Uterus (tissue), 4 donors: ENCODE measurements around the gene ASIC4. TPM values are rescaled to one million over a fixed set of nuclear protein-coding genes. Genes with fewer than 3 reads are reported as not detected.

Source experiments
- DNase-seq, 2 donors: peaks; one replicate each; pipeline ENCODE4 v3.0.0-alpha.2; 2019 to 2020
- H3K27ac ChIP-seq, 2 donors: fragments of 200-600 bp; sonication (generic); 1 replicate in 1 of 2; 2 replicates in 1 of 2; pipeline ENCODE4 v1.5.1; 2016 to 2018
- H3K27me3 ChIP-seq, 2 donors: fragments of 200-600 bp; sonication (generic); one replicate each; pipeline ENCODE4 v1.5.1; 2018 to 2019; ENCODE audit warnings: control low read depth in 1 of 2
- H3K36me3 ChIP-seq, 2 donors: fragments of 200-600 bp; sonication (generic); one replicate each; pipeline ENCODE4 v1.5.1; 2019; ENCODE audit warnings: control low read depth in 1 of 2
- H3K4me1 ChIP-seq, 2 donors: fragments of 200-600 bp; sonication (generic); one replicate each; pipeline ENCODE4 v1.5.1; 2018 to 2019; ENCODE audit warnings: control low read depth in 1 of 2
- H3K4me3 ChIP-seq, 2 donors: fragments of 200-600 bp; sonication (generic); 1 replicate in 1 of 2; 2 replicates in 1 of 2; pipeline ENCODE4 v1.5.1; 2018 to 2019; ENCODE audit warnings: mild to moderate bottlenecking in 1 of 2
- H3K9me3 ChIP-seq, 2 donors: fragments of 200-600 bp; sonication (generic); one replicate each; pipeline ENCODE4 v1.5.1; 2019; ENCODE audit warnings: control low read depth in 1 of 2
- POLR2A ChIP-seq, 2 donors: fragments of 450-650 bp; IDR thresholded peaks; one replicate each; pipeline ENCODE4 v1.6.1; 2016; ENCODE audit warnings: antibody characterized with exemption in 2 of 2, mild to moderate bottlenecking in 1 of 2, moderate library complexity in 1 of 2
- intact Hi-C: fragments of 100-400 bp; cut with DNase I; formaldehyde crosslinking; loops from one replicate; pipeline ENCODE4 v1.15.1; 2023; ENCODE audit warnings: low total_unique reads
- total RNA-seq, 4 donors: library from RNA; depleted of rRNA in 3 of 4; stranded (reverse); fragments of >200 nt in 3 of 4; gene quantifications; one replicate each; pipeline versions ENCODE4 v1.1.0 to v1.2.4, GENCODE V29; 2014 to 2023
- TF ChIP-seq, protein P1 (sequence below), 4 experiments: fragments of 200-600 bp in 2 of 4; fragments of 450-650 bp in 2 of 4; sonication (generic) in 2 of 4; IDR thresholded peaks; one replicate each; pipeline ENCODE4 v1.5.1; 2016 to 2019; ENCODE audit warnings: antibody characterized with exemption in 4 of 4, mild to moderate bottlenecking in 2 of 4, moderate library complexity in 1 of 4
- donor health status: DM: yes; HTN: yes; CAD: no.

The ASIC4 gene
- total RNA-seq, 4 donors from 2014 or later = 0.21 to 0.30 TPM; not detected in 2

DNA sequence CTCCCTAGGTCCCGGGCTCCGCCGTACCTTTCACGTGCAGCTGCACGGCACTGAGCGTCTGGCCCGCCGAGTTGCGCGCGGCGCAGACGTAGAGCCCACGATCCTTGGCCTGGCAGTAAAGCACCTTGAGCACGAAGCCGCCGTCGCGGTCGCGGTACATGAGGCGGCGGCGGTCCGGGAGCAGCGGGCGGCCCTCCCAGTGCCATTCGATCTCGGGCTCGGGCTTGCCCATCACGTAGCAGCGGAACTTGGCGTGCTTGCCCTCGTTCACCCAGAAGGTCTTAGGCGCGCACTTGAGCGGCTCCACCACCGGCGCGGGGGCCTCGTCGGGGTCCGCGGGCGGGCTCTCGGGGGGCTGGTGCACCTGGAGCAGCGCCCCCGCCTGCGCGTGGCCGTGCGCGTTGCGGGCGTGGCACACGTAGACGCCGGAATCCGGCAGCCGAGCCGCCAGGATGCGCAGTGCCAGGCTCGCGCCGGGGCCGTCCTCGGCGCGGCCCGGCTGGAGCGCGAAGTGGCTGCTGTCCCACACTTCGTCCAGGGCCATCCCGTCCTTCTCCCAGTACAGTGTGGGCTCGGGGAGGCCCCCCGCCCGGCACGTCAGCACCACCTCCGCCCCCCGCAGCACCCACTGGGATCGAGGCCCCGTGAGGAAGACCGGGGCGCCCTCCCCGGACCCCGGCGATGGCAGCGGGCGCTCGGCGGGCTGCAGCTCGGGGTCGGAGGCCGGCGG, 56.1 kb downstream of the ASIC4 start:
- H3K4me1 ChIP-seq = peaks cover 0 to 6% of the 10 kb centered on the region in 2 donors
- intact Hi-C loops = no loop called here
- TF ChIP-seq, protein P1, sequence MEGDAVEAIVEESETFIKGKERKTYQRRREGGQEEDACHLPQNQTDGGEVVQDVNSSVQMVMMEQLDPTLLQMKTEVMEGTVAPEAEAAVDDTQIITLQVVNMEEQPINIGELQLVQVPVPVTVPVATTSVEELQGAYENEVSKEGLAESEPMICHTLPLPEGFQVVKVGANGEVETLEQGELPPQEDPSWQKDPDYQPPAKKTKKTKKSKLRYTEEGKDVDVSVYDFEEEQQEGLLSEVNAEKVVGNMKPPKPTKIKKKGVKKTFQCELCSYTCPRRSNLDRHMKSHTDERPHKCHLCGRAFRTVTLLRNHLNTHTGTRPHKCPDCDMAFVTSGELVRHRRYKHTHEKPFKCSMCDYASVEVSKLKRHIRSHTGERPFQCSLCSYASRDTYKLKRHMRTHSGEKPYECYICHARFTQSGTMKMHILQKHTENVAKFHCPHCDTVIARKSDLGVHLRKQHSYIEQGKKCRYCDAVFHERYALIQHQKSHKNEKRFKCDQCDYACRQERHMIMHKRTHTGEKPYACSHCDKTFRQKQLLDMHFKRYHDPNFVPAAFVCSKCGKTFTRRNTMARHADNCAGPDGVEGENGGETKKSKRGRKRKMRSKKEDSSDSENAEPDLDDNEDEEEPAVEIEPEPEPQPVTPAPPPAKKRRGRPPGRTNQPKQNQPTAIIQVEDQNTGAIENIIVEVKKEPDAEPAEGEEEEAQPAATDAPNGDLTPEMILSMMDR (IDR thresholded peaks at IDR 0.05) = peak in 1 of 4 experiments; percentile 12
- TF ChIP-seq POLR2A (IDR thresholded peaks at IDR 0.05) = peak in 1 of 2 donors; percentile 56

DNA sequence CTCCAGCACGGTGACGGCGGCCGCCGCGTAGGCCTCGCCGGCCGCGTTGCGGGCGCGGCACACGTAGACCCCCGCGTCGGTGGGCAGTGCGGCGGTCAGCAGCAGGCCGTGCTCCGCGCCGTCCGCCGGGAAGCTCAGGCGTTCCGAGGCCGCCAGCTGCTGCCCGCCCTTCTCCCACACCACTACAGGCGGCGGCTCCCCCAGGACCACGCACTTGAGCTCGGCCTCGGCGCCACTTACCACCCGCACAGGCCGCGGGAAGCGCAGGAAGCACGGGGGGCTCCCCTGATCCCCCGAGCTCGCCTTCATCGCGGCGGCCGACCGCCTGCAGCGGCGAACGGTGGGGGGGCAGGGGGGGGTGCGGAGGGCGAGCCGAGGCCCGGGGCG, 56.6 kb downstream of the ASIC4 start:
- H3K9me3 ChIP-seq = no peaks in the 10 kb centered on the region
- peak overlapping the region; percentile 87 to 88 for H3K27ac ChIP-seq
- H3K27me3 ChIP-seq = no peaks in the 10 kb centered on the region
- H3K4me1 ChIP-seq = peaks cover 0 to 6% of the 10 kb centered on the region in 2 donors
- no peak for DNase-seq
- TF ChIP-seq POLR2A (IDR thresholded peaks at IDR 0.05) = no peak
- TF ChIP-seq, protein P1 (IDR thresholded peaks at IDR 0.05) = no peak
- no peaks in the 10 kb centered on the region for H3K36me3 ChIP-seq
- intact Hi-C loops = no loop called here
- peak overlapping the region; percentile 37 to 60 for H3K4me3 ChIP-seq

More for the DNA sequence above, 56.1 kb downstream of the ASIC4 start:
- Histone ChIP-seq H3K4me3 (peak overlapping the region; percentile 37 to 60), H3K36me3 (no peaks in the 10 kb centered on the region), H3K9me3 (no peaks in the 10 kb centered on the region), H3K27ac (peak overlapping the region; percentile 87 to 88), H3K27me3 (no peaks in the 10 kb centered on the region)
- DNase-seq = peak in 1 of 2 donors; percentile 47

DNA sequence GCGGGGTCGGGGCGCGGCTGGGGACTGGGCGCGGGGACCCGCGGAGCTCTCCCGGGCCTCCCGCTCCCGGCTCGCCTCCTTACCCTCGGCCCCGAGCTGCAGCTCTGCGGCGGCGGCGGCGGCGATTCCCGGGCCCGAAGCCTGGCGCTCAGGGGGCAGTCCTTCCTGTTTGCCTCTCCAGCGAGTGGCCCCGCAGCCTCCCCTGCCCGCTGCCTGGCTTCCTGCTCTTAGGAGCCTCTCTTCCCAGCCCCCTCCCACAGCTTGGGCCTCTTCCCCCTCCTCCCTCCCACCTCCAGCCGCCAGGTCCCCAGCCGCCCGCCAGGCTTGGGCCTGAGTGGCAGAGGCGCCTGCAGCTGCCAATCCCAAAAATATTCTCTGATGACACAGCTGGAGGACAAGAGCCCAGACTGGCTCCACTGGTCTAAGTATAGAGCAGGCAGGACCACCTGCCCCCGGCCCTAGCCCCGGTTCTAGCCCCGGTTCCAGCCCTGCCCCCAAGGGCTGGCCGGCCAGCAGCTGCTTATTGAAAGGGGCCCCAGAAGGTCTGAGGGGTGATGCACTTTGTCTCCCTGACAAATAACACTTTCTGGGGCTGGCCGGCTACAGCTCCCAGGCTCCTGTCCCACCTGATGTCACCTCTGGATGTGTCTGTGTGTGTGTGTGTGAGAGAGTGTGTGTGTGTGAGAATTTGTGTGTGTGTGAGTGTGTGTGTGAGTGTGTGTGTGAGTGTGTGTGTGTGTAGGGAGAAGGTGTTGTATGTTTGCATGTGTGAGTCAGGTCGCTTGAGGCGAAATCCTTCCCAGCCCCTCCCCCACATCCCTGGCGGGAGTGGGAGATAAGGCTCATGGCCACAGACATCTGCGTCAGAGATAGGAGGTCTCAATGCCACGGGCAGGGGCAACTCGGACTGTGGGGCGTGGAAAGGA, 57.3 kb downstream of the ASIC4 start, which contains the start of gene OBSL1:
OBSL1 (minus strand) TSS at position 229 of the 926 bp plus-strand sequence. CDS start 307 bp downstream, outside the sequence.
- peak; percentile 63 to 66 for DNase-seq
- Histone ChIP-seq H3K9me3 (no peaks in the 10 kb centered on the region), H3K4me3 (peak within 1 kb of the TSS; percentile 37 to 60), H3K36me3 (no peaks in the 10 kb centered on the region), H3K4me1 (peaks cover 0 to 6% of the 10 kb centered on the region in 2 donors), H3K27me3 (no peaks in the 10 kb centered on the region), H3K27ac (peak within 1 kb of the TSS; percentile 87 to 88)
- intact Hi-C loops = no loop called here
- no peak for TF ChIP-seq POLR2A (IDR thresholded peaks at IDR 0.05)
- TF ChIP-seq, protein P1 (IDR thresholded peaks at IDR 0.05) = no peak

DNA sequence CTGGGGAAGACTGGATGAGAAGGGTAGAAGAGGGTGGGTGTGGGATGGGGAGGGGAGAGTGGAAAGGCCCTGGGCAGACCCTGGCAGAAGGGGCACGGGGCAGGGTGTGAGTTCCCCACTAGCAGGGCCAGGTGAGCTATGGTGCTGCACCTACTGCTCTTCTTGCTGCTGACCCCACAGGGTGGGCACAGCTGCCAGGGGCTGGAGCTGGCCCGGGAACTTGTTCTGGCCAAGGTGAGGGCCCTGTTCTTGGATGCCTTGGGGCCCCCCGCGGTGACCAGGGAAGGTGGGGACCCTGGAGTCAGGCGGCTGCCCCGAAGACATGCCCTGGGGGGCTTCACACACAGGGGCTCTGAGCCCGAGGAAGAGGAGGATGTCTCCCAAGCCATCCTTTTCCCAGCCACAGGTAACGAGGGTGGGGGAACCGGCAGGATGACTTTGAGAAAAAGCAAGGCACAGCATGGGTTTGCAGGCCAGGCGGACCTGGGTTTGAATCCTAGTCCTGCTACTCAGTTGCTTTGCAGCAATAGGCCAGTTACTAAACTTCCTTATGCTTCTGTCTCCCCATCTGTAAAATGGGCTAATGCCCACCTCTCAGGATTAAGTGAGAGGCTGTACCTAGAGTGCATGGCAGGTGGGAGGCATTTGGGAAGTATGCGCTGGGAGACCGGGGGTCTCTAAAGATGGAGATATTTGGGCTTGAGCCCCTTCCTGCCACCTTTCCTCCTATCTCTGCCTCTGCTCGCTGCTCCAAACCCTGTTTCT, 58.1 kb downstream of the ASIC4 start, which contains the start of gene INHA:
INHA (plus strand) TSS at position 74 of the 765 bp plus-strand sequence; CDS start at position 139, 65 bp downstream.
- Histone ChIP-seq H3K4me1 (peaks cover 0 to 6% of the 10 kb centered on the region in 2 donors), H3K27ac (peak within 1 kb of the TSS; percentile 87 to 88), H3K36me3 (no peaks in the 10 kb centered on the region), H3K27me3 (no peaks in the 10 kb centered on the region), H3K9me3 (no peaks in the 10 kb centered on the region), H3K4me3 (peak within 1 kb of the TSS; percentile 37 to 60)
- intact Hi-C loops = no loop called here
- DNase-seq = no peak
- TF ChIP-seq POLR2A (IDR thresholded peaks at IDR 0.05) = no peak
- TF ChIP-seq, protein P1 (IDR thresholded peaks at IDR 0.05) = no peak
